ENCODE results near the gene PCDH19.

DNA sequence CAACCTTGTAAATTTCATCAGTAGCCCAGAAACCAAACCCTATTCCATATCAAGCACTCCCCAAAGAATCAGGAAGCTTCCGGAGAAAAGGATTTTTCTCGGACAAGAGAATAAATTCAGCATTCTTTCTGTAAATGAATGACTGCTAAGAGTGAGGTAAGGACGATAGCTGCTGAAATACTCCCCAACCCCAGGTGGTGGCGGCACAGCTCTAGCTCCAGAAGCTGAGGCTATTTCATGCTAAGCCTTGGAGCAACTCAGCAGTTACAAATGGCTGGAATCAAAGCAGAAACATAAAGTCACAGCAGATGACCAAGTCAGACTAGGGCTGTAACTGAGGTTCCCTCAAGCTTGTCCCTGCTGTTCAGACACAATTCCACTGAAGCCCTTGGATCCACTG is 13.9 kb upstream of the PCDH19 start:
- TF ChIP-seq BHLHE40 (IDR thresholded peaks at IDR 0.05; ENCODE audit: borderline replicate concordance in 1 of 2, low read depth in 2 of 2, low read length in 1 of 2) (no peak), EP300 (IDR thresholded peaks at IDR 0.05; ENCODE audit: borderline replicate concordance in 1 of 2, control insufficient read depth in 1 of 2, low read depth in 2 of 2, low read length in 2 of 2) (no peak), SRF (IDR thresholded peaks at IDR 0.05; ENCODE audit: low read depth in 2 of 2, low read length in 2 of 2) (no peak), GABPA (IDR thresholded peaks at IDR 0.05; ENCODE audit: low read depth) (no peak), POLR2AphosphoS2 (IDR thresholded peaks at IDR 0.05; ENCODE audit: low read depth, low read length) (no peak), ZBED1 (IDR thresholded peaks at IDR 0.05; ENCODE audit: borderline replicate concordance) (no peak), SIN3A (IDR thresholded peaks at IDR 0.05; ENCODE audit: low read depth, low read length) (no peak), CHD4 (IDR thresholded peaks at IDR 0.05) (no peak), FOS (IDR thresholded peaks at IDR 0.05; ENCODE audit: borderline replicate concordance, extremely low read depth, insufficient read length) (no peak), SREBF1 (IDR thresholded peaks at IDR 0.05; ENCODE audit: low read length) (no peak), SMARCA5 (IDR thresholded peaks at IDR 0.05) (no peak), TCF12 (IDR thresholded peaks at IDR 0.05; ENCODE audit: low read depth, low read length) (no peak)
- TF ChIP-seq, protein P1, sequence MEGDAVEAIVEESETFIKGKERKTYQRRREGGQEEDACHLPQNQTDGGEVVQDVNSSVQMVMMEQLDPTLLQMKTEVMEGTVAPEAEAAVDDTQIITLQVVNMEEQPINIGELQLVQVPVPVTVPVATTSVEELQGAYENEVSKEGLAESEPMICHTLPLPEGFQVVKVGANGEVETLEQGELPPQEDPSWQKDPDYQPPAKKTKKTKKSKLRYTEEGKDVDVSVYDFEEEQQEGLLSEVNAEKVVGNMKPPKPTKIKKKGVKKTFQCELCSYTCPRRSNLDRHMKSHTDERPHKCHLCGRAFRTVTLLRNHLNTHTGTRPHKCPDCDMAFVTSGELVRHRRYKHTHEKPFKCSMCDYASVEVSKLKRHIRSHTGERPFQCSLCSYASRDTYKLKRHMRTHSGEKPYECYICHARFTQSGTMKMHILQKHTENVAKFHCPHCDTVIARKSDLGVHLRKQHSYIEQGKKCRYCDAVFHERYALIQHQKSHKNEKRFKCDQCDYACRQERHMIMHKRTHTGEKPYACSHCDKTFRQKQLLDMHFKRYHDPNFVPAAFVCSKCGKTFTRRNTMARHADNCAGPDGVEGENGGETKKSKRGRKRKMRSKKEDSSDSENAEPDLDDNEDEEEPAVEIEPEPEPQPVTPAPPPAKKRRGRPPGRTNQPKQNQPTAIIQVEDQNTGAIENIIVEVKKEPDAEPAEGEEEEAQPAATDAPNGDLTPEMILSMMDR (IDR thresholded peaks at IDR 0.05 in 2 of 3, conservative IDR thresholded peaks at IDR 0.05 in 1 of 3; ENCODE audit: control insufficient read depth in 2 of 3, extremely low read depth in 1 of 3, insufficient read depth in 1 of 3, low read depth in 3 of 3, low read length in 3 of 3), result peak in 1 of 3 experiments; percentile 12; a peak in 1 of 6 replicates
- TF ChIP-seq, protein P2, sequence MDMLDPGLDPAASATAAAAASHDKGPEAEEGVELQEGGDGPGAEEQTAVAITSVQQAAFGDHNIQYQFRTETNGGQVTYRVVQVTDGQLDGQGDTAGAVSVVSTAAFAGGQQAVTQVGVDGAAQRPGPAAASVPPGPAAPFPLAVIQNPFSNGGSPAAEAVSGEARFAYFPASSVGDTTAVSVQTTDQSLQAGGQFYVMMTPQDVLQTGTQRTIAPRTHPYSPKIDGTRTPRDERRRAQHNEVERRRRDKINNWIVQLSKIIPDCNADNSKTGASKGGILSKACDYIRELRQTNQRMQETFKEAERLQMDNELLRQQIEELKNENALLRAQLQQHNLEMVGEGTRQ (IDR thresholded peaks at IDR 0.05; ENCODE audit: borderline replicate concordance, low read depth, low read length), result no peak

Measured in GM12878 (cell line).